ENCODE data around the gene RMND5B.
A peak's percentile ranks its signal among the peaks of the same experiment; 100 is the strongest.
"Not testable (repeated sequence)": the region's sequence is repeated elsewhere in the genome, so short reads cannot be mapped to it uniquely, and the experiment has no call there.

RMND5B gene

DNA sequence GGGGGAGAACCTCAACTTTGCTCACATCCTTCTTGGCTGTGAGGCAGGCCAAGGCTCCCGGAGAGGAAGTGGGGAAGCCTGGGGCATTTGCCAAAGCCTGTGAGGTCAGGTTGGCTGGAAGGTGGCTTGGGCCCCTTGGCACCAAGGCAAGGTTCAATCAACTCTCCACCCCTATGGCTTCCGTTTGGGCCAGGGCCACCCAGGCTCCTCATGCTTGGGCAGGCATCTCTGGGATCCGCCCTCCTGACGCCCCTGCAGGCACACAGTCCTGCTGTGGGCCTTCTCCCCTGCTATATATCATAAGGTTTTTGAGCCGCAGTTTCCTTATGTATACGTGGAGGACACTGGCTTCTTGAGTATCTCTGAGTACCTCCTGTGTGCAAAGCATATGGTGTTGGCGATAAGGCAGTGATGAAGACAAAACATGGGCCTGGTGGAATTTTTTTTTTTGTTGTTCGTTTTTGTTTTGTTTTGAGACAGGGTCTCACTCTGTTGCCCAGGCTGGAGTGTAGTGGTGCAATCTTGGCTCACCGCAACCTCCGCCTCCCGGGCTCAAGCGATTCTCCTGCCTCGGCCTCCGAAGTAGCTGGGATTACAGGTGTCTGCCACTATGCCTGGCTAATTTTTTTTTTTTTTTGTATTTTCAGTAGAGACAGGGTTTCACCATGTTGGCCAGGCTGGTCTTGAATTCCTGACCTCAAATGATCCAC lies 3.4 kb upstream of the RMND5B start:
- DNase-seq: peak in 2 of 10 donors; percentile 42 to 75
- intact Hi-C loops (cut with DNase I): not testable (repeated sequence)

DNA sequence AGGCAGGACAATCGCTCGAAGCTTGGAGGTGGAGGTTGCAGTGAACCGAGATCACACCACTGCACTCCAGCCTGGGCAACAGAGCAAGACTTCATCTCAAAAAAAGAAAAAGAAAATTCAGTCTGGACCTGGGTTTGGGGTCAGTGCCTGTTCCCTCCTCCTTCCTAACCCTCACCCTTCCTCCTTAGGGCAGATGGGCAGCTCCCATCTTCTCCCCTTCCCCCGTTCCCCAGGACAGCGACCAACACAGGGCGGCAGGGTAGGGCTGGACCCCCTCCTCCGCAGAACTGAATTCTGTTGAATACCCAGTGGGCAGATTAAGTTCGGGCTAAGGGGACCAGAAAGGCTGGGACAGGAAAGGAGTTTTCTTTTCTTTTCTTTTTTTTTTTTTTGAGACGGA lies 1.5 kb upstream of the RMND5B start:
- peak in 2 of 10 donors; percentile 44 to 62 for DNase-seq
- intact Hi-C loops (cut with DNase I): no loop called here

DNA sequence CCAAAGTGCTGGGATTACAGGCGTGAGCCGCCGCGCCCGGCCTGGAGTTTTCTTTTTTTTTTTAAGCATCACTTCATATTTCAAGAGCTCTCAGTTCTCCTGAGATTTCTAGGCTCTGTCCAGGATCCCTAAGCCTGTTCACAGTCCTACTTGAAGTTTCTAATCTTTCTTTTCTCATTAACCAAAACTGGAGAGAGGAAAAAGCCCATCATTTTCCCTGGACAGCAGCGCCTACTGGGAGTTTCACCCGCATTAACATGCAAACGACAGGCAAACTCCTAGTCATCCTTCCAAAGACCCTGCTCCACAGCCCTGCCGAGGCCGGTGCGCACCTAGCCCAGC lies 609 bp upstream of the RMND5B start:
- intact Hi-C loops (cut with DNase I); DNase-seq: not testable (repeated sequence)

DNA sequence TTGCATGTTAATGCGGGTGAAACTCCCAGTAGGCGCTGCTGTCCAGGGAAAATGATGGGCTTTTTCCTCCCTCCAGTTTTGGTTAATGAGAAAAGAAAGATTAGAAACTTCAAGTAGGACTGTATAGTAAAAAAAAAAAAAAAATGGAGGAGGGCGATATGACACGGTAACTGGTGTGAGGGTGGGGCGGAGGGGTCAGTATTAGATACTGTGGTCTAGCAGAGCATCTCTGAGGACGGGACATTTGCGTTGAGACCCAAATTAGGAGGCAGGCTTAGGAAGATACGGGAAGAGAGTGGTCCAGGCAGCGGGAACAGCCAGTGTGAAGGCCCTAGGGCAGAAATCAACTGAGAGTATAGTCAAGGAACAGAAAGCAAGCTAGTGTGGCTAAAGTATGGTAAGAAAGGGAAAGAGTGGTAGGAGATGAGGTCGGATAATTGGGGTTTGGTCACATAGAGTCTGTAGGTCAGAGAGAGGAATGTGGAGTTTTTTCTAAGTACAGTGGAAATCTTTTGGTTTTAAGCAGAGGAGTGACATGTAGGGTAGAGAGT lies 707 bp downstream of the RMND5B start:
- intact Hi-C loops (cut with DNase I): no loop called here
- DNase-seq: peak in 3 of 10 donors; percentile 8 to 22 (median 17)

DNA sequence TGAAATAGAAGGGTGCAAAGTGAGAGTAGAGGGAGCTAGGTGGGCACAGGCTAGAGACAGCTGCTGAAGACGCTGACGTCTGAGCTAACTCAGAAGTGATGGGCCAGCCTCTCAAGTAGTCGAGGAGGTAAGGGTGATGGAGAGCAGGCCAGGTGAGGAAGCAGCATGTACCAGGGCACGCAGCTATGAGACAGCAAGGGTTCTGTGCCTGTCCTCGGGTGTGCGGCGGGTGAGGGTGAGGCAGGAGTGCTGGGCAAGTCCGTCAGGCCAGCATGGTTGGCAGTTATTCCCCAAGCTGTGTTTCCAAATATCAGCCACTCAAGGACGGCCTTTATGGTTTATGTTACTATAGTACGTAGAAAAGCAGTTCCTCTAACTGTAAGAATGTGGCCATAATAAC lies 6.2 kb downstream of the RMND5B start:
- peak in 2 of 10 donors; percentile 53 to 55 for DNase-seq
- intact Hi-C loops (cut with DNase I): no loop called here

DNA sequence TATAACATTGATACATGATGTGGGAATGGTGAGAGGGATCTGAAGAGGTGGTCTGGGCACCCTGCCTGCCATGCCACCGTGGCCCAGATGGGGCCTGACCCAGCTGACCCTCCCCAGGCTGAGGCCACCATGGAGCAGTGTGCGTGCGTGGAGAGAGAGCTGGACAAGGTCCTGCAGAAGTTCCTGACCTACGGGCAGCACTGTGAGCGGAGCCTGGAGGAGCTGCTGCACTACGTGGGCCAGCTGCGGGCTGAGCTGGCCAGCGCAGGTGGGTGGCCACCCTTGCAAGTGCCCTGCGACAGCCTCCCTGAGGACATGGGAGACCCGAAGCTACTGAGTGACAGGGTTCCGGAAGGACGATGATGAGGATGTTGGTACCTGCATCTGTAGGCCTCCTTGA lies 7.2 kb downstream of the RMND5B start:
- DNase-seq: peak in 3 of 10 donors; percentile 44 to 63 (median 59)
- intact Hi-C loops (cut with DNase I): no loop called here

DNA sequence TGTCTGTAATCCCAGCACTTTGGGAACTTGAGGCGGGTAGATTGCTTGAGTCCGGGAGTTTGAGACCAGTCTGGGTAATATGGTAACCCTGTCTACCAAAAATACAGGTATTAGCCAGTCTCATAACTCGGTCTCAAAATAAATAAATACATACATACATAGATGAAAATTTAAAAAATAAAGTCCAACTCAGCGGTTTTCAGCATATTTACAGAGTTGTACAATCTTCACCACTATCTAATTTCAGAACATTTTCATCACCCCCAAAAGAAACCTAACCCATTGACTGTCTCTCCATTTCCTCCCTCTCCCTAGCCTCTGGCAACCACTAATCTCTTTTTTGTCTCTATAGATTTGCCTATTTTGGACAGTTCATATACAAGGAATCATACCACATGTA lies 10.7 kb downstream of the RMND5B start:
- DNase-seq: no peak
- intact Hi-C loops (cut with DNase I): no loop called here

DNA sequence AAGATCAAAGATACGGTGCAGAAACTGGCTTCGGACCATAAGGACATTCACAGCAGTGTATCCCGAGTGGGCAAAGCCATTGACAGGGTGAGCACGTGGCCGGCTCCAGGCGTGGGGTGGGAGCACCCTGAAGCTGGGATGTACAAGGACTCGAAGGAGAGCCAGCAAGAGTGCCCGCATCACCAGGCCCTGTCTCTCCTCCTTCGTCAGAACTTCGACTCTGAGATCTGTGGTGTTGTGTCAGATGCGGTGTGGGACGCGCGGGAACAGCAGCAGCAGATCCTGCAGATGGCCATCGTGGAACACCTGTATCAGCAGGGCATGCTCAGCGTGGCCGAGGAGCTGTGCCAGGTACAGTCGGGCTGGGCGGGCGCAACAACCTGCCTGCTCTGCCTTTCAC lies 11.8 kb downstream of the RMND5B start:
- peak in 2 of 10 donors; percentile 16 to 65 for DNase-seq
- intact Hi-C loops (cut with DNase I): no loop called here

DNA sequence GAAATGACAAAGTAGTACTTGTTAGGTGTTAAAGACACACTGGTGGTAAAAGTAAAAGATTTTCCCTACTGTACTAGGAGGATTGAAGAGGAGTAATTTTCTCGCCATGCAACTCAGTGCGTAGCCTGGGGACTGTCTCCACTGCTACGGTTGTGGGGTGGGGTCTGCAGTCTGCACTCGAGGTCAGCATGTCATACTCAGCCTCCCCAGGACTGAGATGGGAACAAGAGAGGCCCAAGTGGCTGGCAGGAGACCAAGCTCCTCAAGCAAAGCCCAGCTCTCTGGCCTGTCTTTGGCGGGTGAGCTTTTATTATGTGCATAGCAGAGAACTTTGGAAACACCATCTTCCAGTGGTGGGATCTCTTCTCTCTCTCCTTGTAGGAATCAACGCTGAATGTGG lies 12.4 kb downstream of the RMND5B start:
- DNase-seq: peak in 3 of 10 donors; percentile 26 to 70 (median 70)
- intact Hi-C loops (cut with DNase I): no loop called here

DNA sequence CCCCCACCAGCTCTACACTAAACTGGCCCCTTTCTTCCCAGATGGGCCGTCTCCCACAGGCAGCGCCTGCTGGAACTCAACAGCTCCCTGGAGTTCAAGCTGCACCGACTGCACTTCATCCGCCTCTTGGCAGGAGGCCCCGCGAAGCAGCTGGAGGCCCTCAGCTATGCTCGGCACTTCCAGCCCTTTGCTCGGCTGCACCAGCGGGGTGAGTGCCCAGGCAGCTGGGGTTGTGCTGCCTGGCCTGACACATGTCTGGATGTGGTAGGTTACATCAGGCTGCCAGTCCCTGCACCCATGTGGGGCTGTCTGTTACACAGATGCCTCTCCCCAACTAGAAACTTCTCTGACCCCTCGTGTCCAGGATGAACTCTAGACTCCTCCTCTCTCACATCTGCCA lies 13.1 kb downstream of the RMND5B start:
- peak in 3 of 10 donors; percentile 69 to 85 (median 74) for DNase-seq
- intact Hi-C loops (cut with DNase I): no loop called here

DNA sequence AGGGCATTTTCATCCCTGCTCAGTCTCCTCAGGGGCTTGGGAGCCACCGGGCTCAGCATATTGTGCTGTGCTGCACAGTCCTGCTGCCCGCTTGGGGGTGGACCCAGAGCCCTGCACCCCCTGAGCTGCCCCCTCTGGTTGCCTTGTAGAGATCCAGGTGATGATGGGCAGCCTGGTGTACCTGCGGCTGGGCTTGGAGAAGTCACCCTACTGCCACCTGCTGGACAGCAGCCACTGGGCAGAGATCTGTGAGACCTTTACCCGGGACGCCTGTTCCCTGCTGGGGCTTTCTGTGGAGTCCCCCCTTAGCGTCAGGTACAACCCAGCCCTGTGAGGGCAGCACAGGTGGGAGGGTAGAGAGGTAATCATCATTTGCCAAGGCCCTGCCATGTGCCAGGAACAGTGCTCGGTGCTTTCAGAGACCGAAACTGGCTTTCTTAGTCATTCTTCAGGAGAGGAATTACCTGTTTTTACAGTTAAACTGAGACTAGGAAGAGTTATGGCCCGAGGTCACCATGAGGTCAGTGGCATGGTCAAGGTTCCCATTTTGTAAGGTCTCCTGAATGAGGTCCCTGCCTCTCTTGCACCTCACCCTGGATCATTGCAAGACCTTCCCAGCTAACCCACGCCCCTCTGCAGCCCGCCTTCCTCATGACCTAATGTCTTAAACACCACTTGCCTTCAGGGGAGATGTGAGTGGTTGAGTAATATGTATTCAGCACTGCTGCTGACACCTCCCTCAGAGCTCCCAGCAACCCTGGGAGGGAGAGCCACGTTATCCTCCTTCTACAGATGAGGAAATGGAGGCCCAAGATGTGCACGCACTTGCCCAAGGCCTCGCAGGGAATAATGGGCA lies 15.4 kb downstream of the RMND5B start:
- peak in 7 of 10 donors; percentile 36 to 92 (median 60) for DNase-seq
- intact Hi-C loops (cut with DNase I): no loop called here

DNA sequence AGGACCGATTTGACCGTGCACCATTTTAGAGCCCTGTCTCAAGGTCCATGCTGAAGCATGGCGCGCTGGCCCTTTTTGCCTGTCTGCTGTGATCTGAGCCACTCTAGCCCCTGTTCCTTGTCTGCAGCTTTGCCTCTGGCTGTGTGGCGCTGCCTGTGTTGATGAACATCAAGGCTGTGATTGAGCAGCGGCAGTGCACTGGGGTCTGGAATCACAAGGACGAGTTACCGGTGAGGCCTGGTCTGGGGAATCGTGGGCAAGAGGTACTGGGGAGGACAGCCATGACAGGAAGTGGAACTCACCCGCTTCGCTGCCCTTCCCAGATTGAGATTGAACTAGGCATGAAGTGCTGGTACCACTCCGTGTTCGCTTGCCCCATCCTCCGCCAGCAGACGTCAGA lies 16.6 kb downstream of the RMND5B start:
- intact Hi-C loops (cut with DNase I): no loop called here
- peak in 2 of 10 donors; percentile 55 for DNase-seq

DNA sequence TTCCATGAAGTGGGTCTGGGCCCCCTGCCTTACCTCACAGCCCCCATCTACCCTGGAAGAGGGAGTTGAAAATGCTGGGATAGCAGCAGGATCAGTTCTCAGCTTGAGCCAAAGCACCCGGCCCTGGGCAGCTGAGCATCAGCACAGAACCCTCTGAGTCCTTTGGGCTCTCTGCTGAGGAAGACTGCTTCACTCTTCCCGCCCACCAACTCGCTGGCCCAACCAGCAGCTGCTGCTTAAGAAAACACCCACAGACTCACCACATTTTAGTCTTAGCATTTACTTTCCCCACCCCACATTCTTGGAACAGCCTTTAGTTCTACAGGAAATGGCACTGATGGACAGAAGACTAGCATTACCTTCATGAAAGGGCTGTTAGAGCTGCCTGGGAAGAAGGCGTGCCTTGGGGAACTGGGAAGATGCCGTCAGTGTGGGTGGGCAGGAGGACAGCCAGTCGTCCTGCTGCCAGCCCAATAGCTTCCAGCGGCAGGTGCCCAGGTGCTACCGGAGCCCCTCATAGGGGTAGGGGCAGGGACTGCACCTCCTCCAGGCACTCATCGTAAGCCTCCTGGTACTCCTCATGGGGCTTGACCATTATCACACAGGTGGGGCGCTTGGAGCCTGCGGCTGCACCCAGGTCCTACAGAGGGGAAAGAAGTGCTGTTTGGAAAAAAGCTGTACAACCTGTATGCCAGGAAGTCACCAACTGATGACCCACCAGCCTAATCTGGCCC lies 18.6 kb downstream of the RMND5B start:
- intact Hi-C loops (cut with DNase I): no loop called here

DNA sequence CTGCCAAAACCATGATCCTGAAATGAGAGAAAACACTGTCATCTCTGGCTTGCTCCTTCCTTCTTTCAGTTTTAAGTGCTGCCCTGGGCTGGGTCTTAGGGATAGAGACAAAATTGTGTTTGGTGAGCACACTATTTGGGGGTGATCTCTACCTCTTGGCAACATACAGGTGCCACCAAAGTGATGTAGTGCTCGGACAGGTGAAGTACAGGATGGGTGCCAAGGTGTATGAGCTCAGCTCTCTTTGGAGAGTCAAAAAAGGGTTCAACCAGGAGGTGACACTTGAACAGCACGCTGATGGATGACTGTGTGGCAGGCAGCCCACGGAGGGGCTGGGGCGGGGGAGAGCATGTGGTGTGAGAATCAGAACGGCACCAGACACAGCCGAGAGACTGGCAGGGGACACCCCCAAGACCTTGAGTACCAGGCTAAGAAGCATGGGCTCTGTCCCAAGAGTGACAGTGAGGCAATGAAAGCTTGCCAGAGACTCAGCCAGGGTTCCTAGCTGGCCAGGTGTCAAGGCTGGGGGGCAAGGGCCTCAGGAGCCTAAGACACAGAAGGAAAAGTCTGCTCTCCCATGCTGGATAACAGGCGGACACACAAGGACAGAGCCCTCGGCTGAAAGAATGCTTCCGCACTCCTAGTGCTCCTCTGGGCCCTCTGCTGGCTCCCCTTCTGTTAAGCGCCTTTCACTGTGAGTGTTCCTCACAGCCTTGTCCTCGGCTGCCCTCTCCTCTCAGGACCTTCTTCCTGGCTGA lies 20.3 kb downstream of the RMND5B start:
- DNase-seq: peak in 1 of 10 donors; percentile 48
- intact Hi-C loops (cut with DNase I): no loop called here

More for the DNA sequence above, 18.6 kb downstream of the RMND5B start:
- peak in 5 of 10 donors; percentile 27 to 88 (median 52) for DNase-seq

DNA sequence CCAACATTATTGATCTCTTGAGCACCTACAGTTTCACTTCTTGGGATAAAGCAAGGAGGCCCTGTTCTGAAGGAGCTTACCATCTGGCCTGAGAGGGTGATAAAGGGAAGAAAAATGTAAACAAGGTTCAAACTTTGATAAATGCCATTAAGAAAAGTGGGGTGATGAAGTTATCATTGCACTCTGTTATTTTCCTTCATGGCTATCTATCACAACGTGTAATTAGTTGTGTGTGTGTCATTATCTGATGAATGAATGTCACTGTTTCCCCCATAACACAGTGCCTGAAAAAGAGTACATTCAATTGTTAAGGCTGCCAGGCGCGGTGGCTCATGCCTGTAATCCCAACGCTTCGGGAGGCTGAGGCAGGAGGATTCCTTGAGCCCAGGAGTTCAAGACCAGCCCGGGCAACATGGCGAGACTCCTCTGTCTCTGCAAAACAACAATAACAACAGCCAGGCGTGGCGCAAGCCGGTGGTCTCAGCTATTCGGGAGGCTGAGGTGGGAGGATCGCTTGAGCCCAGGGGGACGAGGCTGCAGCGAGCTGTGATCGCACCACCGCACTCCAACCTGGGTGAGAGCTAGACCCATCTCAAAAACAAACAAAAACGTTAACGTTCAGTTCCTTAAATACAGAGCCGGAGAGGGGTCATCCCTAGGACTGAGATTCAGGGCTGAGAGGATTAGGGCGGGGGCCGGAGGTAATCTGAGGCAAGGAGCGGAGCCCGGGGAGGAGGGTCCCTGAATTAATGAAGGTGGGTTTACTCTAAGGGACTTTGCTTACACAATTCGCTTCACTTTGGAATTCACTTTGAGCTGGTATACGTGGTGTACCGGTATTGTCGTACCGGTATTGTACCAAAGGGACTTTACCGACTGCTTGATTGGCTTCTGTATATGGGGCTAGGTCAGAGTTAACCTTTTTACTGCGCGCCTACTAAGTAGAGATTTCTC lies 22.0 kb downstream of the RMND5B start:
- intact Hi-C loops (cut with DNase I): no loop called here
- DNase-seq: no peak

DNA sequence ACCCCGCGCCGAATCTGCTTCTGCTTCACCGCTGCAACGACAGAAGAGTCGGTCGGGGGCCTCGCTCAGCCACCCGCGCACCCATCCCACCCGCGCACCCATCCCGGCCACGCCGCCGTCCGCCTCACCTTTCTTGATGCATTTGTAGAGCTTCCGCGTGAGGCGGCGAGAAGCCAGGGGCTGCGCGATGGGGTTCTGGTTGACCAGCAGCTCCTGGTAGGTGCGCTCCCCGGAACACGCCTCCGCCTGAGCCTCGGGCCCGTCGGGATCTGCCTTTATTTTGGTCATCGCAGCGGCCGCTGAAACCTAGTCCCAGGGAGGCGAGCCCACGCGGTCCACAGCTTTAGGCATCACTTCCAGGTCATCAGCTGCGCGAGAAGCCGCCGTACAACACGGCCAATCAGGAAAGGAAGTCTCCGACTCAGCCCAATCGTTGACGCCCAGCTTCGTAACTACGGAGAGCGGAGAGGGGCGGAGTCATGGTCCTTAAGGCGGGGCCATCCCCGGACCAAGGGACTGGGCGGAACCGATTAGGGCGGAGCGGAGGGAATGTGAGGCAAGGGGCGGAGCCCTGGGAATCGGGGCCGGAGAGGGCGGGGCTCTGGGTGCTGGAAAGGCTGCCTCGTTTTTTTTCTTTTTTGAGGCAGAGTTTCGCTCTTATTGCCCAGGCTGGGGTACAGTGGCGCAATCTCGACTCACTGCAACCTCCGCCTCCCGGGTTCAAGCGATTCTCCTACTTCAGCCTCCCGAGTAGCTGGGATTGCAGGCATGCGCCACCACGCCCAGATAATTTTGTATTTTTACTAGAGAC lies 22.9 kb downstream of the RMND5B start, which contains the start of gene NHP2:
TSS of gene NHP2 (minus strand) at position 356 of the 811 bp plus-strand sequence. CDS start at position 288, 68 bp downstream.
- intact Hi-C loops (cut with DNase I): no loop called here
- peak; percentile 99 to 100 (median 100) for DNase-seq

DNA sequence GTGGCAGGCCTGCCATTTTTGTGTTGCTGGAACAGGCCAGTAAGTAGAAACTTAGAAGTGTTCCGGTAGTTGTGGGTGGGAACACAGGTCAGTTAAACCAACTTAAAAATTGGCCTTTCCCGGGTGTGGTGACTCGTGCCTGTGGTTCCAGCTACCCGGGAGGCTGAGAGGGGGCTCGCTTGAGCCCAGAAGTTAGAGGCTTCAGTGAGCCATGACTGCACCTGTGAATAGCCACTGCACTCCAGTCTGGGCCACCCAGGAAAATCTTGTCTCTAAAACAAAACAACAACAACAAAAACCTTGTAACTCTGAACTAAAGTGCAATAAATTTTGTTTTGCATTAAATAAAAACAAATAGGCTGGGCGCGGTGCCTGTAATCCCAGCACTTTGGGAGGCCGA lies 24.3 kb downstream of the RMND5B start:
- DNase-seq: peak in 1 of 10 donors; percentile 43
- intact Hi-C loops (cut with DNase I): no loop called here

DNA sequence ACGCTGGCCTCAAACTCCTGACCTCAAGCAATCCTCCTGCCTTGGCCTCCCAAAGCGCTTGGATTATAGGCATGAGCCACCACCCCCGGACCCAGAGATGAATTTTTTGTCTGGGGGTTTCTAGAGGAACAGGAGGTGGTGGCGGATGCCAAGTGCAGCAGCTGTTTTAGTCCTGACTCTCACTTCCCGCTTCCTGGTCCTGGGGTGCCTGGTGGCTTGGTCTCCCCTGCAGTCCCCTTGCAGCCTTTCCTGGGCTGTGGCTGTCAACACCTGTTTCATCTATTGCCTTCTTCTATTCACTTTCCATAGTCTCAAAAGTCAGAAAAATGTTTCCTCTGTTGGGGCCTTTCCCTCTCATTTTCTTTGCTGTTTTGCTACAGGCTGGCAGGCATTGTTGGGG lies 29.4 kb downstream of the RMND5B start:
- intact Hi-C loops (cut with DNase I): loop anchor here (5.0 kb wide), 1 partner anchor 98 kb away; no protein-coding TSS in a partner anchor
- no peak for DNase-seq

Data from posterior cingulate gyrus (tissue), 11 donors.